ENCODE results near the gene SKAP1.

Gene SKAP1

GRCh38 chr17:48394821-48395220 lies 35.2 kb downstream of the SKAP1 start:
- Histone ChIP-seq H3K79me2 (ENCODE audit: insufficient read depth, low read length) (no peaks in the 10 kb centered on the region), H3K9me2 (replicated peaks; ENCODE audit: low read depth, low read length) (no peaks in the 10 kb centered on the region), H3K9ac (ENCODE audit: low read depth, low read length, poor library complexity, severe bottlenecking) (no peak overlapping the region), H3K36me3 (ENCODE audit: insufficient read depth, low read length) (no peaks in the 10 kb centered on the region), H3K4me2 (ENCODE audit: low read depth, low read length, poor library complexity, severe bottlenecking) (no peak overlapping the region), H3K4me1 (ENCODE audit: insufficient read depth, low read length, poor library complexity, severe bottlenecking) (peaks cover 16% of the 10 kb centered on the region), H2AFZ (ENCODE audit: low read length) (no peak overlapping the region), H3K9me3 (ENCODE audit: insufficient read depth, low read depth, low read length) (no peaks in the 10 kb centered on the region), H3K4me3 (ENCODE audit: low read length, poor library complexity, severe bottlenecking) (no peak overlapping the region), H3K27me3 (ENCODE audit: insufficient read depth, low read length, poor library complexity, severe bottlenecking) (no peaks in the 10 kb centered on the region), H3F3A (ENCODE audit: low read depth) (0 out of 2 replicates have a peak, but pooled peaks cover 8% of the 10 kb centered on the region), H4K20me1 (ENCODE audit: insufficient read depth, low read length, poor library complexity, severe bottlenecking) (no peaks in the 10 kb centered on the region)
- TF ChIP-seq CTCF (conservative IDR thresholded peaks at IDR 0.05; ENCODE audit: low read length) (no peak), EZH2phosphoT487 (IDR thresholded peaks at IDR 0.05; ENCODE audit: borderline replicate concordance) (no peak)

DNA sequence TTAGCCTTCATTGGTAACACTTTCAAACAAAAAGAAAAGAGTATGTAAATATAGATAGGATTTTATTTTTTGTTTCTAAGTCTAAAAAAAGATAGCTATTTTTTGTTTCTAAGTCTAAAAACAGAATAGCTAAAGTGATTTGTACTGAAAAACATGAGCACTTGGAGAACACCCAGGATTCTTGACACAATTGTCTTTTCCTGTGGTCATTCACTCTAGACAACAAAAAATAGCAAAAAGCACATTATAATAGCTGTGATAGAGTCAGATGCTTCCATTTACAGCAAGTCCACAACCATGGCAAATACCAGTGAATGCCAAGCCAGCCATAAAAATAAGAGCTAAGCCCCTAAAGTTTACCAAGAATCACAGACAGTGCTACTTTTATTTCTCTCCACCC lies 36.7 kb downstream of the SKAP1 start:
- no peaks in the 10 kb centered on the region for H3K79me2 ChIP-seq (ENCODE audit: insufficient read depth, low read length)
- no peaks in the 10 kb centered on the region for H3K9me2 ChIP-seq (replicated peaks; ENCODE audit: low read depth, low read length)
- H4K20me1 ChIP-seq (ENCODE audit: insufficient read depth, low read length, poor library complexity, severe bottlenecking), result no peaks in the 10 kb centered on the region
- no peaks in the 10 kb centered on the region for H3K27me3 ChIP-seq (ENCODE audit: insufficient read depth, low read length, poor library complexity, severe bottlenecking)
- H2AFZ ChIP-seq (ENCODE audit: low read length), result no peak overlapping the region
- H3K4me2 ChIP-seq (ENCODE audit: low read depth, low read length, poor library complexity, severe bottlenecking), result no peak overlapping the region
- H3K9ac ChIP-seq (ENCODE audit: low read depth, low read length, poor library complexity, severe bottlenecking), result no peak overlapping the region
- H3K4me1 ChIP-seq (ENCODE audit: insufficient read depth, low read length, poor library complexity, severe bottlenecking), result peaks cover 16% of the 10 kb centered on the region
- no peak overlapping the region for H3K4me3 ChIP-seq (ENCODE audit: low read length, poor library complexity, severe bottlenecking)
- no peaks in the 10 kb centered on the region for H3K36me3 ChIP-seq (ENCODE audit: insufficient read depth, low read length)
- no peak for TF ChIP-seq CTCF (conservative IDR thresholded peaks at IDR 0.05; ENCODE audit: low read length)
- no peak for TF ChIP-seq EZH2phosphoT487 (IDR thresholded peaks at IDR 0.05; ENCODE audit: borderline replicate concordance)
- no peaks in the 10 kb centered on the region for H3K9me3 ChIP-seq (ENCODE audit: insufficient read depth, low read depth, low read length)
- 0 out of 2 replicates have a peak, but pooled peaks cover 8% of the 10 kb centered on the region for H3F3A ChIP-seq (ENCODE audit: low read depth)

DNA sequence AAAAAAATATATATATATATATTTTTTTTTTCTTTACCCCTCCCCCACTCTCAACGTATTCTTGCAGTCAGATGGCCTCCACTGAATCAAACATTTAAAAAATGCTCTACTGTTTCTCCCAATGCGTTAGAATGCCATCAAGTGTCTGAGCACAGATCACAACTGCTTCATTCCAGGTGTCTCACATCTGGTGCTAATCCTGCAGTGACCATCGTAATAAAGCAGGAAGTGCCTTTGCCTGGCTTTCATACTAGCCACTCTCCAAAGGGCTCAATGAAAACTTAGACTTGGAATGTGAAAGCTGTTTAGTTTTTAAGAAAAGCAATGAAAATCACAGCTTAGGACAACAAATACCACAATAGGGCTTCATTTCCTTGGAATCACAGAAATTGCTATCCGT lies 37.2 kb downstream of the SKAP1 start:
- H3K4me2 ChIP-seq (ENCODE audit: low read depth, low read length, poor library complexity, severe bottlenecking), result no peak overlapping the region
- no peak overlapping the region for H2AFZ ChIP-seq (ENCODE audit: low read length)
- H3F3A ChIP-seq (ENCODE audit: low read depth), result 0 out of 2 replicates have a peak, but pooled peaks cover 8% of the 10 kb centered on the region
- no peaks in the 10 kb centered on the region for H3K27me3 ChIP-seq (ENCODE audit: insufficient read depth, low read length, poor library complexity, severe bottlenecking)
- TF ChIP-seq CTCF (conservative IDR thresholded peaks at IDR 0.05; ENCODE audit: low read length), result no peak
- TF ChIP-seq EZH2phosphoT487 (IDR thresholded peaks at IDR 0.05; ENCODE audit: borderline replicate concordance), result no peak
- peaks cover 16% of the 10 kb centered on the region for H3K4me1 ChIP-seq (ENCODE audit: insufficient read depth, low read length, poor library complexity, severe bottlenecking)
- H4K20me1 ChIP-seq (ENCODE audit: insufficient read depth, low read length, poor library complexity, severe bottlenecking), result no peaks in the 10 kb centered on the region
- no peak overlapping the region for H3K4me3 ChIP-seq (ENCODE audit: low read length, poor library complexity, severe bottlenecking)
- H3K9me2 ChIP-seq (replicated peaks; ENCODE audit: low read depth, low read length), result no peaks in the 10 kb centered on the region
- no peaks in the 10 kb centered on the region for H3K9me3 ChIP-seq (ENCODE audit: insufficient read depth, low read depth, low read length)
- no peaks in the 10 kb centered on the region for H3K79me2 ChIP-seq (ENCODE audit: insufficient read depth, low read length)
- no peak overlapping the region for H3K9ac ChIP-seq (ENCODE audit: low read depth, low read length, poor library complexity, severe bottlenecking)
- no peaks in the 10 kb centered on the region for H3K36me3 ChIP-seq (ENCODE audit: insufficient read depth, low read length)
